ENCODE results near the gene ROBO1. TPM values are rescaled to one million over a fixed set of nuclear protein-coding genes. Genes with fewer than 3 reads are reported as not detected.

The ROBO1 gene
- total and polyA plus RNA-seq, 4 donors: 1.0 to 30.3 (median 3.9) TPM

DNA sequence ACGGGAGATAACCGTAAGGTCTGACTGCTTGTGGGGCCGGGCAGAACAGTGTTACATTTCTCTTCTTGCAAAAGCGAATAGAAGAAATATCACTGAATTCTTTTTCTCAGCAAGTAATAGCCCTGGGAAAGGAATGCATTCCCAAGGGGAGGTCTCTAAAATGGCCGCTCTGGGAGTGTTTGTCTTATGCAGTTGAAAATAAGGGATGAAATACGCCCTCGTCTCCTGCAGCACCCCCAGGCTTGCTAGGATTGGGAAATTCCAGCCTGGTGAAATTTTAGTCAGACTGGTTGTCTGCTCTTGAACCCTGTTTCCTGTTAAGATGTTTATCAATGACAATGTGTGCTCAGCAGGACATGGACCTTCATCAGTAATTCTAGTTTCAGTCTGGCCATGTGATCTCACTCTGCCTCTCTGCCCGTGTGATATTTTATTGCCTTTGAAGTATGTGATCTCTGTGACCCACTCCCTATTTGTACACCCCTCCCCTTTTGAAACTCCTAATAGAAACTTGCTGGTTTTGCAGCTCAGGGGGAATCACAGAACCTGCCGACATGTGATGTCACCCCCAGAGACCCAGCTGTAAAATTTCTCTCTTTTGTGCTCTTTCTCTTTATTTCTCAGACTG lies 715.6 kb downstream of the ROBO1 start:
- H3K4me3 ChIP-seq (ENCODE audit: low read depth in 1 of 3, low read length in 3 of 3): no peak overlapping the region
- H3K9me3 ChIP-seq (ENCODE audit: control insufficient read depth in 4 of 4, low read length in 3 of 4): peaks cover 2 to 8% (median 7%) of the 10 kb centered on the region in 4 donors
- WGBS: 89% methylated on average over 9 of the region's 9 CpGs
- H3K36me3 ChIP-seq (ENCODE audit: control insufficient read depth in 4 of 4, insufficient read depth in 3 of 4, low read depth in 1 of 4, low read length in 3 of 4): no peaks in the 10 kb centered on the region
- H3K27ac ChIP-seq (ENCODE audit: low read depth in 1 of 2, low read length in 2 of 2): no peak overlapping the region
- H3K27me3 ChIP-seq (ENCODE audit: control insufficient read depth in 4 of 4, insufficient read depth in 4 of 4, low read length in 3 of 4): no peaks in the 10 kb centered on the region
- H3K4me1 ChIP-seq (ENCODE audit: control insufficient read depth in 4 of 4, insufficient read depth in 4 of 4, low read length in 3 of 4): no peaks in the 10 kb centered on the region
- DNase-seq (ENCODE audit: low spot score): no peak
- TF ChIP-seq JUND (IDR thresholded peaks at IDR 0.05) (no peak), SP1 (IDR thresholded peaks at IDR 0.05) (no peak), EGR1 (IDR thresholded peaks at IDR 0.05; ENCODE audit: low read depth in 2 of 2) (no peak), REST (IDR thresholded peaks at IDR 0.05) (no peak), GABPA (IDR thresholded peaks at IDR 0.05 in 1 of 2, conservative IDR thresholded peaks at IDR 0.05 in 1 of 2) (no peak)
- TF ChIP-seq, protein P1, sequence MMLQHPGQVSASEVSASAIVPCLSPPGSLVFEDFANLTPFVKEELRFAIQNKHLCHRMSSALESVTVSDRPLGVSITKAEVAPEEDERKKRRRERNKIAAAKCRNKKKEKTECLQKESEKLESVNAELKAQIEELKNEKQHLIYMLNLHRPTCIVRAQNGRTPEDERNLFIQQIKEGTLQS (IDR thresholded peaks at IDR 0.05): no peak
- H3K9ac ChIP-seq (ENCODE audit: low read depth in 1 of 2, low read length in 2 of 2): no peak overlapping the region

GRCh38 chr3:79047581-79047980 lies 720.2 kb downstream of the ROBO1 start:
- Histone ChIP-seq H3K9ac (ENCODE audit: low read depth in 1 of 2, low read length in 2 of 2) (no peak overlapping the region), H3K4me3 (ENCODE audit: low read depth in 1 of 3, low read length in 3 of 3) (no peak overlapping the region), H3K4me1 (ENCODE audit: control insufficient read depth in 4 of 4, insufficient read depth in 4 of 4, low read length in 3 of 4) (no peaks in the 10 kb centered on the region), H3K36me3 (ENCODE audit: control insufficient read depth in 4 of 4, insufficient read depth in 3 of 4, low read depth in 1 of 4, low read length in 3 of 4) (no peaks in the 10 kb centered on the region), H3K9me3 (ENCODE audit: control insufficient read depth in 4 of 4, low read length in 3 of 4) (peaks cover 0 to 5% (median 2%) of the 10 kb centered on the region in 4 donors), H3K27ac (ENCODE audit: low read depth in 1 of 2, low read length in 2 of 2) (no peak overlapping the region), H3K27me3 (ENCODE audit: control insufficient read depth in 4 of 4, insufficient read depth in 4 of 4, low read length in 3 of 4) (peaks cover 0 to 2% (median 0%) of the 10 kb centered on the region in 4 donors)
- no peak for DNase-seq (ENCODE audit: low spot score)
- 75% methylated on average over 4 of the region's 4 CpGs for WGBS
- TF ChIP-seq EGR1 (IDR thresholded peaks at IDR 0.05; ENCODE audit: low read depth in 2 of 2) (no peak), FOXA2 (IDR thresholded peaks at IDR 0.05) (no peak)

- DNase-seq (ENCODE audit: low spot score): no peak
- no peaks in the 10 kb centered on the region for H3K36me3 ChIP-seq (ENCODE audit: control insufficient read depth in 4 of 4, insufficient read depth in 3 of 4, low read depth in 1 of 4, low read length in 3 of 4)
- no peaks in the 10 kb centered on the region for H3K4me1 ChIP-seq (ENCODE audit: control insufficient read depth in 4 of 4, insufficient read depth in 4 of 4, low read length in 3 of 4)
- H3K9ac ChIP-seq (ENCODE audit: low read depth in 1 of 2, low read length in 2 of 2): no peak overlapping the region
- H3K27me3 ChIP-seq (ENCODE audit: control insufficient read depth in 4 of 4, insufficient read depth in 4 of 4, low read length in 3 of 4): peaks cover 0 to 5% (median 0%) of the 10 kb centered on the region in 4 donors
- no peak overlapping the region for H3K27ac ChIP-seq (ENCODE audit: low read depth in 1 of 2, low read length in 2 of 2)
- H3K9me3 ChIP-seq (ENCODE audit: control insufficient read depth in 4 of 4, low read length in 3 of 4): no peaks in the 10 kb centered on the region
- no peak overlapping the region for H3K4me3 ChIP-seq (ENCODE audit: low read depth in 1 of 3, low read length in 3 of 3)
- TF ChIP-seq REST (IDR thresholded peaks at IDR 0.05) (no peak), RXRA (IDR thresholded peaks at IDR 0.05) (no peak), TAF1 (conservative IDR thresholded peaks at IDR 0.05) (no peak), ZBTB33 (IDR thresholded peaks at IDR 0.05) (no peak), HNF4G (IDR thresholded peaks at IDR 0.05) (no peak), FOXA2 (IDR thresholded peaks at IDR 0.05) (no peak), SP1 (IDR thresholded peaks at IDR 0.05) (no peak), YY1 (IDR thresholded peaks at IDR 0.05) (no peak), HNF4A (conservative IDR thresholded peaks at IDR 0.05) (no peak), EGR1 (IDR thresholded peaks at IDR 0.05; ENCODE audit: low read depth in 2 of 2) (no peak), CTCF (IDR thresholded peaks at IDR 0.05; ENCODE audit: low read depth, low read length, missing input control) (no peak), GABPA (IDR thresholded peaks at IDR 0.05 in 1 of 2, conservative IDR thresholded peaks at IDR 0.05 in 1 of 2) (no peak), RAD21 (IDR thresholded peaks at IDR 0.05) (no peak)
- TF ChIP-seq, protein P1 (IDR thresholded peaks at IDR 0.05): no peak
Measured at GRCh38 chr3:79041621-79042020, 726.2 kb downstream of the ROBO1 start.
